ENCODE results near the gene HOXB9.

HOXB9 gene

DNA sequence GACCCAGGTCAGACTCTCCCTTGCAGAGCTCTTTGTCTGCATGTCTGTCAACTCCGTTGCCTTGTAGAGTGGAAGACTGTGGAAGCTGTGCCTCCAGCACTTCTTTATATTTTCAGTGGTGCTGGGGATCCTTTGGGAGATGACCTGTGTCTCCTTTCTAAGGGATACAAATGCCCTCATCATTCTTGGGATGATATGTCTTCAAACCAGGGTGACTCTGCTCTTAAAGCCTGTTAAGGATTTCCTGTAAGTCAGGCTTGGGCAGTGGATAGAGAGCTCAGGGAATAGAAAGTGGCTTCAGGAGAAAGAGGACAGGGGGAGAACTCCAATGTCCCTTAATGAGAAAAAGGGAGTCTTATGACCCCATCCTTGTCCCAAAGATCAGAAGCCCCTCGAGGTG, 37.6 kb downstream of the HOXB9 start:
- no peak for DNase-seq

DNA sequence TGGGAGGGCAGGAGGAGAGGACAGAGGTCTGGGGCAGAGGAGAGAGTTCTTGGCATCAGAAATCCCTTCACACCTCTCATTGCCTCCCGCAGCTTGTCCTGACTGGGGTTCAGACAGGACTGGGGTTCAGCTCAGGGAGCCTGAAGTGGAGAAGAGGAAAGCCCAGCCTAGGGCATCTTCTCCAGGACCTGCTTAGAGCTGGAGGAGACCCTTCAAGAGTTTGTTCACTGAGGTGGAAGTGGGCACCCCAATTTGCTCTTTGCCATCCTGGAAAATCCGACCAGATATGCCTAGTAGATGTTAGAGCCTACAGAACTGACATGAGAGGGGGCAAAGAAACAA, 38.1 kb downstream of the HOXB9 start:
- no peak for DNase-seq

DNA sequence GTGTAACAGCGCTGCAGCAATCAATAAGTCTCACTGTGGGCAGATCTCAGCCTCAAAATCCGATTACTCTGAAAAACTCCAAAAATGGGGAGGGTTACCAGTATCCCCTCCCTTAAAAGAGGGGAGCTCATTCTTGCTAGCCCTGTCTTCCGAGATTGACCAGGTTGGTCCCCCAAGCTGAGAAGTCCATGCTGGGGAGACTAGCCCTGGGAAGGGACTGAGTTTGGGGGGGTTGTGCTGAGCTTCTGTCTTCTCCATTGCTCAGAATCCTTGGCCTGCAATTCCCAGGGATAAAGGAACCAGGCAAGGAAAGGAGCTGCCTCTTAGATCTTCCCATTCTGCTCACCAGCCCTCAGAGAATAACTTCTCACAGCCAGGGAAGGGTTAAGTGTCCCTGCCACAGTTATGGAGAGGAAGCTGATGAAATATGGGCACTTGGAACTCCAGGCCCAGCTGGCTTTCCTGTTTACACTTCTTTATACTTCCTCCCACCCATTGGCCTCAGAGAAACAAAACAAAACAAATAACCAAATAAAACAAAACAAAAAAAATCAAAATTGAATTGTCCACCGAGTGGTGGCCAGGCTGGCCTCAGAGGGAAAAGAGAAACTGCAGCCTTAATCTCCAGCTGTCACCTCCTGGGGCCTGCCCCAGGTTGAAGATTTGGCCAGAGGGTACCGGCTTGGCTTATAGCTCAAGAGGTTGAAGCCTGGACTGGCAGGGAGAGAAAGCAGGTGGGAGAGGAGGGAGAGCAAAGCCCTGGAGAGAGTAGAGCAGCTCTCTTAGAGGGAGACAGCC, 38.7 kb downstream of the HOXB9 start:
- DNase-seq: no peak

DNA sequence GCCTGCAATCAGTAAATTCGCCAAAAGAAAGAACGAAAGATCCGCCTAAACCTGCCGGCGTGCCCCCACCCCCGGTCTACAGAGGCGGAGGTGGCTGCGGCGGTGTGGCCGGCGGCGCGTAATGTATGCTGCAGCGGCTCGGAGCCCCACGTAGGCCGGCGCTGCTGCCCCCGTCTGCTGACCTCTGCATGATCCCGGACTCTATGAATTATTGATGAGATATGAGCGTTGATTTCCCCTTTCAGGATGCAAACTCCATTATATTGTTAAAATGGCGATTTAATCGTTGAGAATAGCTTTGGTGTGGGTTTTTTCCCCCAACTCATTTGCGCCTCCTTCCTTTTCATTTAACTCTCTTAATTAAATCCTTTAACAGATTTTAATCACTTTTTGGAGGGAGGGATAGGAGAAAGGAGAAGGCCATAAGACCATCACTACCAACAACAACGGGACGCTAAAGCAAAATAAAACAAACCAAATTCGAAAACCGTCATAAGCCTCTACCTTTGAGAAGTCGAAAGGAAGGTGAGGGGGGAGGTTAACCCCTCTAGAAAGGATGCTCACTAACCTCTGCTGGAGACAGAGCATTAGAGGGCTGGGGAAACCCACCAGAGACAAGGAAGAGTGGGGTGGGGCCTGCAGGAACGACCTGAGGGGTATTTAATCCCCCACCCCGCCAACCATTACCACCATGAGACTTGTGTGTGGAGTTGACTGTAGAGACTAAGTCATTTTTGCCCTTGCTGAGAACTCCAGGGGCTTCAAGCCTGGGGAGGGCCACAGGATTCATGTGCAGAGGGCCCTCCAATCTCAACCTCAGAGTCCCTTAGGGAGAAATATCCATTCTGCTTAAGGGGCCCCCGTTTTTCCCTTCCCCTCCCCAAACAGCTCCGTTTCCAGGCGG, 39.6 kb downstream of the HOXB9 start:
- no peak for DNase-seq

DNA sequence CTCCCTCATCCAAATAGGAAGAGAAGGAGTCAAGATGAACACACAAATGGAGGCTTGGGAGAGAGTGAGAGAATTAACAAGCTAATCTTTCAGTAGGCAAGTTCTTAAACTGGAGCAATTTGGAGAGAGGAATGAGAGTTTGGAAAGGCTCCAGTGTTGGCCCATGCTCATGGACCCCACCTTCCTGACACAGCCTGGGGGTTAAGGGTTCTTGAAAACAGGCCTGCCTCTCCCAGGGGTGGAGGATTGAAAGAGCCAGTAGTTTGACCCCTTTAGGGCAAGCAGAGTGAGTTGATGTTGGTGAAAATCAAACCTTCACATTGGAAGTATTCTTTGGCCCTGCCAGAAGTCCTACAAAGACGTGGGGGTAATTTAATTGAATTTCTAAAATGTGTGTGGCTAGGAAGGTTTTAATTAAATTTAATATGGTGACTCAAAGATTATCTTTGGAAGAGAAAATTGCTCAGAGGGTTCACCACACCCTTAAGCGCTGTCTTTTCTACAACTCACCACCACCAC, 41.9 kb downstream of the HOXB9 start:
- DNase-seq: no peak

DNA sequence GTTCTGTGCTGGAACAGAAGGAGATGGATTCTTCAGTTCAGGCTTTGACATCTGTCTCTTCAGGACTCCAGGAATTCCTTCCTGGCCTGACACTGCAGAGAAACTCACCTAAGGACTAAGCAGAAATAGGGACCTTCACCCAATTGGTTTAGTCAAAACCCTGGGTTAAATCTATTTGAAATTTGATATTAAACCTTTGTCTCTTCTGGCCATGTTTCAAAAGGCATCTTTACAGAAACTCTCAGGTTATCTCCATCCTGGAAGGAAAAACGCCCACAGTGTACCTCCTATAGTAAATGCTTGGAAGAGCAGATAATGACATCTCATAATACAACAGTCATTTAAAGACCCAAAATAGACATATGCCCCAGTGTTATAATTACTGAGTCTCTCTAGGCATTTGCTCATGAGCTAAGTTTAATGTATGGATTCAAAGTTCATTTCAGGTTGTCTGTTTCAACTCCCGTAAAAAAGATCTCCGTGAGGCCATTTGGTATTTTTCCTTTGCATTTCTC, 42.4 kb downstream of the HOXB9 start:
- DNase-seq: no peak

DNA sequence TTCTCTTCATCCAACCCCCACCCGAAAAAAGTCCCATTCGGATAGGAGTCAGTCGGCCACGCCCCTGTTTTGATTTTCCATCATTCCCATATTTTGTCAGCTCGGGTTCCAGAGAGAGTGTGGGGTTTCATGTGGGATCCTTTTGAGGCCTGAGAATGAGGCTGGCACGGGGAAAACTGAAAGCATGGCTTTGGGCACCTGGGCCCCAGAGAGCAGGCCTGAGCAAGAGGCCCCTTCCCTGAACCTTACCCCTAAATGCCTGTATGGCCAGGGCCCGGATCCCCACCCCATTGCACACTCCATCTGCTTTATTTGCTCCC, 43.4 kb downstream of the HOXB9 start:
- no peak for DNase-seq

DNA sequence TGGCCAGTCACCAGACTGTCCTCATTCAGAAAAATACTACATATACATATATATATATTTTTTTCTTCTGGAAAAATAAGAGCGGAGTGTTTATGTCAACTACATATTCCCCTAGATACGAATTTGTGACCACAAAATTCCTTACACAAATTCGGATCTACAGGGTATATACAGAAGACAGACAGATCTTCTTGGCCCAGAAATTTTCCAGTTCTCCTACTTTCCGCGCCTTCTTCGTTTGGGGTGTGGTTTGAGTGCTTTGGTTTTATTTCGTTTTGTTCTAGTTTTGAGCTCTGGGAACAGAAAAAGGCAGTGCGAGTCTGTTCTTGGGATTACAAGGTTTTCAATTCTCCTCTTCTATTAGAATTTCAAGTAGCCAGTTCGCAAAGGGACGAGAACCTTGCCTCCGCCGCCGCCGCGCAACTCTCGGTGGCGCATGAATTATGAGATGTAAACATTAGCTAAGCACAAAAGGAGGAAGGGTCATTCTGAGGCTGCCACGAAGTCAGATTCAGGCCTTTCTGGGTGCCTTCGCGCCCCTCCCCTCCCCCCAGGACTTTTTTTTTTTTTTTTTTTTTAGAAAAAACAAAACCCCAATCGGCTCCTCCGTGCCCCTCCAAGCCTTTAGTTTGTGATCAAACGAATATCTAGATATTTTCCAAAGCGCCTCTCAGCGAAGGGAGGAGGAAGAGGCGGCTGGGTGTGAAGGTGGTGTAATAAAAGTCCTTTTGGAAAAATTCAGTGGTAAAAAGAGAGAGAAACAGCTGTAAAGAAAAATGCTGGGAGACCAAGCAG, 46.2 kb downstream of the HOXB9 start:
- DNase-seq: no peak

DNA sequence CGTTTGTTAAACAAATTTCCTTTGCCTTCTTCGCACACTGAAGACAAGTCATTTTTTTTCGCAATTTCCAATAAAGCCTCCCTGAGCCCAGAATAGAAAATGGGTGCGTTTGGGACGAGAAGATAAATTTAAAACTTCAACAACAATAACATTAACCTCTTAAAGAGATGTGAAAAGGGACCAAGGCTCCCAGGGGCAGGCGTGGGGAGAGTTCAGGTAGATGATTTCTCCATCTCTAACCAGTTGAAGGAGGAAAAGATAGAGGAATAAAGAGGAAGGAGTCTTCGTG, 46.7 kb downstream of the HOXB9 start:
- DNase-seq: no peak

DNA sequence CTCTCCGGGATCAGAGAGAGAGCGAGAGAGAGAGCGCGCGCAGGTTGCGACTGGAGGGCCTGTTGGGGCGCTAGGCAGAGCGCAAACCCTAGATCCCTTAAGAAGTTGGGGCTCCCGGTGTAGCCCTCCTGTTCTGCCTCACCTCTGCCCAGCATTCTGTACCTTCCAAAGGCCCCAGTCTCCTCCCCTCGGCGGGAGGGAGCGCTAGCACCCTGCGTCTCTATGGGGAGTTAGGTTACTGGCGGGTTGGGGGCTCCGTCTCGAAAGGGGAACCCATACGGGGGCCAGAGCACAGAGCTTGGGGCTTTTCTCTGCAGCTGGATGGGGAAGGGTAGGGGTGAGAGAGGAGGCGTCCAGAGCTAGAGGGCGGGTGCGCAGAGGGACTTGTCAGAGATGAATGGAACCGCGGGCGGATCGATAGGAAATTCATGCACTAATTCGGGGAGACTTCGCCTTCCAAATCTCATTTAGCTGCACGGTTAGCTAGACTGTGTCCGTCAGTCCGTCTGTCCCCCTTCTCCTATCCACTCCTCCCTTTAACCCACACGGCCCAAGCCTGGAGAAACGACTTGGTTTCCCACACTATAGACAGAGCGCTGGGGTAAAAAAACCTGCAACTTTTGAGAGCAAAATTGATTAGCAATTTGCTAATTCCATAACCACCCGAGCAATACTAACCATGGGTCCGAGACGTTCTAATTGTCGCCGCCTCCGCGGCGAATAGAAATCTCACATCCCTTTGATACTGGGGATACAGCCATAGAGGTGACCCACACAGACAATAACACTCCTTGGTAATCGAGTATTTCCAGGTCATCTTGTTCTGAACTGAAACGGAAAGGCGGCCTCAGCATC, 47.3 kb downstream of the HOXB9 start:
- no peak for DNase-seq

DNA sequence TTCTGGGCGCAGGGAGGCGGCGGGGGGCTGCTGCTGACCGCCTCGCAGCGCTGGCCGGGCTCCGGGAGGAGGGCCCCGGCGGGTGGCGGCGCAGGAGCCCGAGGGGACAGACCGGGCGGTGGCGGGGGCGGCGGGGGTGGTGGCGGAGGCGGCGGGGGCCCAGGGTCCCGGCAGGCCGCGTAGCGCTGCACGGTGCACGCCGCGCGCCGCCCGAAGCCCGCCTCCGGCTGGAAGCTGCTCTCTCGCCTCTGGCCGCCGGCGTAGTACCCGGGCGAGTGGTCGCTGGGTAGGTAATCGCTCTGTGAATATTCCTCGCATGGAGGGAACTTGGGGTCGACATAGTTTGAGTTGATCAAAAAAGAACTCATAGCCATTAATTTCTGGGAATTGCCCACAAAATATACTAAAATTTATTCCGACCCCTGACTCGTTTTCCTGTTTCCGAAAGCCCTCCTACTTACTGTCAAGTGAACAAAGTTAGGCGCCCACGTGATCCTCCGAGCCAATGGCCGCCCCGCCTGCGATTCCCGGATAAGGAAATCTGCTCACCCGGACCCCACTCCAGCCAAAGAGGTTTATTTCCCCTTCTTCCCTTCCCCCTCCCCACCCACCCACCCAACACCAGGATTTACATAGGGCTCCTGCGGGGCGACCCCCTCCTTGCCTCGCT, 48.1 kb downstream of the HOXB9 start, which contains the start of gene HOXB4:
Gene HOXB4 (minus strand): TSS at position 405 of the 670 bp plus-strand sequence. CDS start 31 bp downstream, at position 374.
- peak in 1 of 58 donors; percentile 2 for DNase-seq

DNA sequence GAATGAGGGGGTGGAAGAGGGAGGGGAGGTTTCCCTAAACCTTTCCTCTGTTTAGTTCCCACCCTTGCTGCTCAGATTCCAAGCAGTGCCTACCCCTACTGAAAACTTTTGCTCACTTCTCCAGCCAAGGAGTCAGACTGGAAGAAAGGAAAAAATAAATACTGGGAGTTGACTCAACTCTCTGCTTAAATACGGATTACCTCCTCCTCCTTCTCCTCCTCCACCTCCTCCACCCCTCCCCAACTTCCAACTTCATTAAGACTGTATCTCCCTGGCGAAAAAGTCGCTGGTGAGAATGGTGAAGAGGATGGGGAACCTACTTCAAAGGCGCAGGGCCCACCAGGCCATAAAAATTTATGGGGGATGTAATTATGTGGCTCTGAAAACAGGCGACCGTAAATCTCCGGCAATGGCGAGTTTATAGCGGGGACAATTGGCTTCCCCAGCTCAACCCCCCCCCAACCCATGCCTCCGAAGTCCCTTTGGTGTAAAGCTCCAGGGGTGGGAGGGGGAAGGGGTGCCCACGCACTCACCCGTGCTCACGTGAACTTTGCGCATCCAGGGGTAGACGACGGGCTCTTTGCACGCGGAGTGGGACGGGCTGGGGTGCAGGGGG, 48.7 kb downstream of the HOXB9 start:
- DNase-seq: no peak

DNA sequence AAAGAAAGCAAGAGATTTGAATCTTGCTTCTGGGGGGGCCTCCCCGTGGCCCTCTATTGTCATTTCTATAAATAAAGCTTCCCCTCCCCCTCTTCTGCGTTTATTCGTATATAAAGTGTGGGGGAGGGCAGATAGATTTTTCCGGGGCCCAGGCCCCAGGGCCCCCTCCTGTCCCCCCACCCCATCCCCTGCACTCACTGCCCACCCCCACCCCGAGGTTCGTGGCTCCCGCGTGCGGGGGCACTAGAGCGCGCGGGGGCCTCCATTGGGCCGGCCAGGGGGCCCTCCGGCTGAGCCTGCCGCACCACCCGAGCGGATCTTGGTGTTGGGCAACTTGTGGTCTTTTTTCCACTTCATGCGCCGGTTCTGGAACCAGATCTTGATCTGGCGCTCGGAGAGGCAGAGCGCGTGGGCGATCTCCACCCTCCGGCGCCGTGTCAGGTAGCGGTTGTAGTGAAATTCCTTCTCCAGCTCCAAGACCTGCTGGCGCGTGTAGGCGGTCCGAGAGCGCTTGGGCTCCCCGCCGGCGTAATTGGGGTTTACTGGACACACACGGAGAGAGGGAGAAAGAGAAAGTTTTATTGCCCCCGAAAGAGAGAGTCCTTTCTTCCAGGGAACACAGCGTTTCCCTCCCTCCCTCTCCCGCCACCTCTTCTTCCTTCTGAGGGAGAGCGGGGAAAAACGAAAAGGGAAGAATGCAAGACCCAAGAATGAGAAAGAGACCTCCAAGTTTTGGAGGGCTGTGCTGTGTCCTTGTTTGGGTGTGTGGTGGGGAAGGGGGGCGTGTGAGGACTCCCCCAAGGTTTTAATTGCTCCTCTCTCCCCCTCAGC, 49.5 kb downstream of the HOXB9 start:
- no peak for DNase-seq

DNA sequence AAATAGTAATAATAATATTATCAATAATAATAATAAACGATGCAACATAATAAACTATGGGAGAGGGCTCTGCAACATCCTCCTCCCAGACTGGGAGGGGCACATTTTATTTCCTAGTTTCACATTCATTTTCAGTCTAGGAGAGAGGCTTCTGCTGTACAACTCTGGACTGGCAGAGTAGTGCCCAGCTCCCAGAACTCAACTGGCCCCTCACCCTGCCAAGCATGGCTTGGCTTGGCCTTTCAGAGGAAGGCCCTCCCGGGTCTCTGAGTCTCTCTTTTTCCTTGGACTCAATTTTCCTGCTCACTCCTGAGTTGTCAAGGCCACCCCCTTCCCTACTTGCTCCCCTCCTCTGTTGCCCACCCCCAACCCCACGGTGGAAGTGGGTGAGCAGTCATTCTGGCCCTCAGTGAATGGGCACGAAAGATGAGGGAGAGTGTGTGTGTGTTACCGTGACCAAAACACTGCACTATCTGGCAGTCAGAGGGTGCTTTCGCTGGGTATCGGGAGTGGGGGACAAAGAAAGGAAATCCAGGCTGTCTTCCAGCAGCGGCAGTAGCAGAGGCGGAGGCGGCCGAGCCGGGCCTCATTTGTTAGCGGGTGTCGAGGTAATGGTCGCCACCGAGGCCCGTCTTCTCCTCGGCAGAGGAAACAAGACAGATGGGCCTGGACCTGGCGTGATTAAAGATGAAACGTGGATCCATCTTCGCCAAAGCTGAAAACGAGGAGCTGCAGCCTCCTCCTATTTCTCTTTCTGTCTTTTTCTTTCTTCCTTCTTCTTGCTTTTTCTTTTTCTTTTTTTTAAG, 50.3 kb downstream of the HOXB9 start:
- no peak for DNase-seq

DNA sequence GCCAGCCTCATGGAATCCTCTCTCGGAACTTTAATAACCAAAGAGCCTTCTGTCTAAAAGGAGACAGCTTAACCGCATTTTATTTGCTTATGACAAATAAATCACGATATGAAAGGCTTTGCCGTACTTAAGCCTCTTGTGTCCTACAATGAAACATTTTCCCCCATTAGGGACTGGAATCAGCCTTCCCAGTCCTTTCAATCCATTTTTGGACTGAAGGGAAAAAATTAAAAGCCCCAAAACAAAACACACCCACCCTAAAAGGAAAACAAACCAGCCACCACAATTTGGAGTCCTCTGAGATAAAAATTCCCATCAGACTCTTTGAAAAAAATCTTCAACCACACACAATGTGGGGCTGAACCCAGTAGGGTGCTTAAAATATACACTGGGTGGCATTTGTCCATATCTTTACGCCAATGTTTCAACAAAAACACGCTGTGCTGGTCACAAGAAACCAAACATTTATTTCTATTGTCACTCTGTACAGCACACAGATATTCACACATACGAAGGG, 51.0 kb downstream of the HOXB9 start:
- DNase-seq: no peak

DNA sequence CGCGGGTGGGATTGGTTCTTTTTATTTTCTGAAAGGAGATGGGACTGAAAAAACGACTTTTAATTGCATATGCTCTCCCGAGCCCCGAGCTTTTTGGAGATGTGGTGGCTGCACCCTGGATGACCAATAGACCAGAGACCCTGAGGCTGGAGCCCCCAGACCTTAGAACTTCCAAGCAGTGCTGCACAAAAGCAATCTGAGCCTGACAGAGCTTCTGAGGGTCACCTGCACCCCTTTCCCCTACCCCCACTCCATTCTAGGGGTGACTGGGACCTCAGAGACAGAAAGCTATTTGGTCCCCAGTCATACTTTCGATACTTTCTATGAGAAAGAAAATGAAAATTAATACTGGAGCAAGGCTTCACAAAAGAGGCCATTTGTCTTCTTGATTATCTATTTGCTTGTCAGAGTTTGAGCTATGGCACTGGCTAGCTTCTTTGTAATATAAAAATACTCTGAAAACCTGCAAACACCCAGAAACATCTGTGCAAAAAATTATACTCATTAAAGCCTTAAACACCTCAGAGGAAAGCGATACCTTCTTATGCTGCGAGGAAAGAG, 51.6 kb downstream of the HOXB9 start:
- no peak for DNase-seq

DNA sequence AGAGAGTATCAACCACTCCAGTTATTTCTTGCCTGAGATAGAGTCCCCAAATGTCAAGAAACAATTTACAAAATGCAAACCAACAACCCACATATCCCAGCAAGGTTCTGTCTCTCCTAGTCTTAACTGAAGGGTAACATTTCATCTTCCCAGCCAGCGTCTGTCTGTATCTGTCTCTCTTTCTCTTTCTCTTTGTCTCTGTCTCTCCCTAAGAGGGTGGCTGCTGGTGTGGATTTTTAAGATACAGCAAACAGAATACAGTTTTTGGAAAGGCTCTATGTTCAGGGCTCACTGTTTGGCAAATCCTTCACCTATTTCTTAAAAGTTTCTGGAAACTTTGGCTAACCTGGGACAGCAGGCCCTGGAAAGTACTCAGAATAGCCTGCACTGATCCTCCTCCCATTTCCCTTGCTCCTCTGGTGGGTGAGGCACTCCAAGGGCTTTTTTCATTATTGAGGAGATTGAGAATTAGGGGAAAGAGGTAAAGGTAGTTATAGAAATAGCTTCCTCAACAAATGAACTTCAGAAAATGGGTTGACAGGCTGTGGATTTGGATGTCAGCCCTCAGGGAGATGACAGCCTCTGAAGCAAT, 54.2 kb downstream of the HOXB9 start:
- no peak for DNase-seq

All from anterior cingulate cortex (tissue), 58 donors.